ENCODE measurements around the gene KISS1.

Gene KISS1

DNA sequence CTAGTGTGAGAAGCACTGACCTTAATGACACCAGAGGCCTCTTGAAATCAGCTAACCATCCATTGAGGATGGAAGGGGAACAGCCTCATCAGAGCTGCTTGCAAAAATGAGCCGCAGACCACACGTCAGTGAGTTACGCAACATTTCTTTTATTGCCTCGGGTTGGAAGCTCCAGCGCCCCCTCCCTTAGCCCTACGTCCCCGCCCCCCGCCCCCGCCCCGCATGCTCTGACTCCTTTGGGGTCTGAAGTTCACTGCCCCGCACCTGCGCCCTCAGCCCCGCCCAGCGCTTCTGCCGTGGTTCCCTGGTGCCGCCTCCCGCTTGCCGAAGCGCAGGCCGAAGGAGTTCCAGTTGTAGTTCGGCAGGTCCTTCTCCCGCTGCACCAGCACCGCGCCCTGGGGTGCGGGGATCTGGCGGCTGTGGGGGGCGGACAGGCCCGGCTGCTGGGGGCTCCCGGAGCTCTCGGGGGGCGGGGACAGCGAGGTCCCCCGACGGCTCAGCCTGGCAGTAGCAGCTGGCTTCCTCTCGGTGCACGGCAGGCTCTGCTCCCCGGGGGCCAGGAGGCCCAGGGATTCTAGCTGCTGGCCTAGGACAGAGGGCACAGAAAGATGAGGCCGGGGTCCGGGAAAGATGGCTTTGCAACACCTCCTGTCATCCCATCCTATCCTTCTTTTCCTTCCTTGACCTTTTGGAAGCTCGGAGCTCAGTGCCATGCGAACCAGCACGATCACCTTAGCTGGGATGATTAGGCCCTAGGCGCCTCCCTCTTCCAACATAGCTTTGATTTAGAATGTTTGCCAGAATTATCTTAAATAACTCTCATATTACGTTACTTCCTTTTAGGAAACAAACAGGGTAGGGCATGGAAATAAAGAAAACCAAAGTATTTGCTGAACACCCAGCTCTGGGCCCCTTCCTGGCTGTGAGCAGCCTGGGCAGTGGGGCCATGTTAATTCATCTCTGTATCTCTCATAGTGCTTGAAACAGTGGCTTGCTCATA is 5.8 kb downstream of the KISS1 start:
- FAIRE-seq = no peak

- no peak for FAIRE-seq
Observed at GRCh38 chr1:204188959-204189639, 7.2 kb downstream of the KISS1 start.

- FAIRE-seq = no peak
Observed at GRCh38 chr1:204186597-204186996, 9.7 kb downstream of the KISS1 start.

- no peak for FAIRE-seq
Observed at GRCh38 chr1:204181116-204181515, 15.2 kb downstream of the KISS1 start.

DNA sequence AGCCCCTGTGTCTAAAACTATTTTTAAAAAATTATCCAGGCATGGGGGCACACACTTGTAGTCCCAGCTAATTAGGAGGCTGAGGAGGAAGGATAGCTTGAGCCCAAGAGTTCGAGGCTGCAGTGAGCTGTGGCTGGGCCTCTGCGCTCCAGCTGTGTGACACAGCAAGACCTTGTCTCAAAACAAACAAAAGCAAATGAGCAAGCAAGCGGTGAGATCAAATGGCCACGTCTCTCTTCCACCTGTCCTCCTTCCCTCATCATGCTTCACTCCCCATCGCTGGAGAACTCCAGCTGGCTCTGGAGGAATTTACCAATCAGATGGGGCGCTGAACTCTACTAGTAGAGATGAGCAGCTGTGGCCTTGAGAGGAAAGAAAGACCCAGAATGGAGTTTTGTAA is 16.2 kb downstream of the KISS1 start:
- no peak for FAIRE-seq

DNA sequence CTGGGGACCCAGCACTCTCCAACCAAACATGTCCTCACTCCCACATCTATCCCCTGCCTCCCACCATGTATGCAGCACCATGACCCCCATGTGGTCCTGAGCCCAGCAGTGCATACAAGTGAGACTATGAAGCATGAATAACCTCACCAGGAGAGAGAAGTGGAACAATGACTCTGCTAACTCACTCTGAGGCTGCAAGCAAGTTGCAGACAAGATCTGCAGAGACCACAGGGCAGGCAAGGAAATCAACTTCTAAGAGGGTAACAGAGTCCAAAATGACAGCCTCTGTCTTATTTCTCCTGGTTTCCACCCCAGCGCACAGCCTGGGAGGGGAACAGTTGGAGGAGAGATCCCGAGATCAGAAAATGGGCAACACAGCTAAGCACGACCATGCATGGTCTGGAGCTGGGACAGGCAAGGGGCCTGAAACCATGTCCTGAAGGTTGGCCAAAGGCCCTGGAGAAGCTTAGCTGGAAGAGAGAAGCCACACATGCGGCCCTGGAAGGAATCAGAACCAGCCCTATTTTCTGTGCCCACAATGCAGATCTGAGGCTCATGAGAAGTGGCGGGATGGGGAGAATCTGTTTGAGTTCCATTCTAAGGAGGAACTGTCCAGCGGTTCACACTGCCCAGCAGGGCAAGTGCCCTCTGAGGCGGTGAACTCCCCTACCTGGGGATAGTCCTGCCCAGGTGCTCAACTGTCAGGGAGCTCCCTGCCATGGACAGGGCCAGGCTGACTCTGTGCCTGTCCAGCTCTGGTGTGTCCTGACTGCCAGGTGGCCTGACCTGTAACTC is 17.6 kb downstream of the KISS1 start:
- no peak for FAIRE-seq

- FAIRE-seq = no peak
Observed at GRCh38 chr1:204177133-204177532, 19.2 kb downstream of the KISS1 start.

- FAIRE-seq = no peak
Observed at GRCh38 chr1:204176049-204176448, 20.2 kb downstream of the KISS1 start.

- no peak for FAIRE-seq
Observed at GRCh38 chr1:204174958-204175357, 21.3 kb downstream of the KISS1 start.

DNA sequence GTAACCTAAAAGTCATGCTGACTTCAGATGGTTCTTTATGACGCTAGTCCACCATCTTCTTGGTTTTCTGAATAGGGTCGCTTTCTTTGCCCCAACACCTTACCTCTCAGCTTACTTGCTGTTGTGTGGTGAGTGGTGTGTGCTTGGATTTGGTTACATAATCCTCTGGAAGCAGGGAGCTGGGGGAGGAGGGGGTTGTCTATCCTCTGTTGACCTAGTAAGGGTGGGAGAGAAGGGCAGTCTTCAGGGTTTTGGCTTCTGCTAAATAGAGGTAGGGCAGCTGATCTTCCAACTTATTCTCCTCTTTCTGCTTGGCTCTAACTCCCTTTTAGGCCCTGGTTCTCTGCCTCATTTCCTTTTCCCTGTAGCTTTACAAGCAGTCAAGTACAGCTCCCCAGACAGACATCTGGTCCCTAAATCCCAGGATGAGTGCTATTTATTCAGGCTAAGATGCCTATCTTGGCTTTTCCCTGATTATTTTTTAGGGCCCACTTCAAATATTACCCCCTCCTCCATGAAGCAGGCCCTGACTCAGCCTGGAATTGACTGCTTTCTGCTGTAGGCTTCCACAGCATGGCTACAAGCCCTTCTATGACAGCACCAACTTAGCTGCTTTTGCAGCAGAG is 23.8 kb downstream of the KISS1 start:
- FAIRE-seq = no peak

DNA sequence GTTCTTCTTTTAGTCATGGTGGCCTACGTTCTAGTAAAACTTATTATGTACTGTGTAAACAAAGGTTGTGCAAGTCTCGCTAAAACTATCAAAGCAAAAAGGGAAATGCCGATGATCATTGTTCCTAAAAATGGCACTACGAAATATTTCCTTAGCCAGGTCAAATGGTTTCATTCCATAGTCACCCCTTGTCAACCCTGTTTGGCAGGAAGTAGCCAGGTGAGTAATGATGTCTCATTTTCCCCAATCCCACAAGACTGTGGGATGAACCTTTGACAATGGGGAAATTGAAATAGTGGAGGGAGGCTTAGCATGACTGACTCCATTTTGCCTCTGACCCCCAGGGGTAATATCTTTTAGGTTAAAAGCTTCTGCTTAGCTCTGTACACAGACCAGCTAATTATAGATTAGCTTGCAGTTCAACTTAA is 24.5 kb downstream of the KISS1 start:
- FAIRE-seq = no peak

GRCh38 chr1:204170494-204171155 is 25.7 kb downstream of the KISS1 start:
- FAIRE-seq = no peak

GRCh38 chr1:204169858-204170257 is 26.4 kb downstream of the KISS1 start:
- no peak for FAIRE-seq

GRCh38 chr1:204167730-204168129 is 28.6 kb downstream of the KISS1 start:
- FAIRE-seq = no peak

DNA sequence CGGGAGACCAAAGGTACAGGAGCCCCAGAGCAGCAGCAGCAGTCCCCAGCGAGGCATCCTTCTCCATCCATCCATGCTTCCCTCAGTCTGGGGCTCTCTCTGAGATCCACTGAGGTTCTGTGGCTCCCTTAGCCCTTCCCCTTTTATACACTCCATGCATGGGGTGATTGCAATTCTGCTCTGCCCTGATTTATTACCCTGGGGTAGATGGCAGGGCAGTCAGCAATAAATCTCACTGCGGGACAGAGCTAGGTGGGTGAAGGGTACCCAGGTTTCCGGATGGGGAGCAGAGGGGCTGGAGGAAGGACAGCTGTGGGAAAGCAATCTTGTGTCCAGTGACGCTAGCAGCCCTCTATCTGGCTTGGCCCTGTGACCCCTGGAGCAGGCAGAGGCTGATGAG is 30.1 kb downstream of the KISS1 start, which contains the start of gene REN:
REN (minus strand) TSS at position 119 of the 400 bp plus-strand sequence; CDS start at position 75, 44 bp downstream.
- no peak for FAIRE-seq

- FAIRE-seq = no peak
Observed at GRCh38 chr1:204162494-204163074, 33.7 kb downstream of the KISS1 start.

DNA sequence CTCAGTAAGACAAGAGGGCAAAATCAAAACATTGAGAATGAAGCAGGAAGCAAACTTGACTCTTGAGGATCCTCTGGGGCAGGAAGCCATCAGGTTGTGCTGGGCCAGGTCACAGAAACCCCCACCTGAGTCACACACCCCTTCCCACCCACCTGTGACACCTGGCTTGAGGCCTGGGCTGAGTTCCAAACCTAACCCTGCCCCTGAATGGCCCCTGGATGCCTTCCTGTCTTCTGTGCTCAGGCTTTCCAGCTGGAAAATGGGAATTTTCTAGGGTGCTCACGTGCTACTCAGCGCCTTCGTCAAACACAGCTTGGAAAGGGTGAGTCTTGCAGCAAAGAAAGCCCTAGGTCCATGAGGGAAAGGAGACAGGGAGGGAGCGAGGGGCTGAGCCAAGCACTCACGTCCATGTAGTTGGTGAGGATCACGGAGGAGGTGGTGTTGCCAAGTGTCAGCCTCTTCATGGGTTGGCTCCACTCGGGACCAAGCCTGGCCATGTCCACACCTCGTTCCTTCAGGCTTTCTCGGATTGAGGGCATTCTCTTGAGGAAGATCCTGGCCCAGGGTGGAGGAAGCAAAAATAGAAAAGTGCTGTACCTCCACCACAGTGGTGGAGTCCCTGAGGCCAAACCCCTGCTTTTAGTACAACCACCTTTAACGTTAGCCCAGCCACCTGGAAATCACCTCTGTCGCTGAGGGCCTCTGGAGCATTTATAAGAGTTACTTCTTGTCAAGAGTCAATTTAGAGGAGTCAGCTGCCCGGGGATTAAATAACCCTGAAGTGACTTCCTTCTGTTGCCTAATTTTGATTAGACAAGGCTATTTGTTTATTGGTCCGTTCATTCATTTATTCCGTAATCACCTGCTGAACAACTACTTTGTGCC is 34.4 kb downstream of the KISS1 start:
- FAIRE-seq = no peak

GRCh38 chr1:204157962-204158361 is 38.3 kb downstream of the KISS1 start:
- no peak for FAIRE-seq

DNA sequence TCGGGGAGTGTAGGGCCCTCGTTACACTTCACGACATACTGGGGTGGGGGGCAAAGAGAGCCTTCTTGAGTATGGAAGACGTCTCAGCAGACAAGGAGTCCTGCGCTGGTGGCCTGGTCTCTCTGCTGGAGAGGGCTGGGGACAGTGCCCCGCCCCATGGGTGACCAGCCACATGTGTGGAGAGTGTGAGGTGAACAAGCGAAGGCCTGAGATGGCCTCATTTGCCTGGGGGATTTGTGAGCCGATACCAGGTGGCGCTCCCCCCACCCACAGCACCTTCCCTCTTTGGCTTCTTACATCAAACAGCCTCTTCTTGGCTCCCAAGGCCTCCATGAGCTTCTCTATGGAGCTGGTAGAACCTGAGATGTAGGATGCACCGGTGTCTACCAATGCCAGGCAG is 40.4 kb downstream of the KISS1 start:
- FAIRE-seq = no peak

DNA sequence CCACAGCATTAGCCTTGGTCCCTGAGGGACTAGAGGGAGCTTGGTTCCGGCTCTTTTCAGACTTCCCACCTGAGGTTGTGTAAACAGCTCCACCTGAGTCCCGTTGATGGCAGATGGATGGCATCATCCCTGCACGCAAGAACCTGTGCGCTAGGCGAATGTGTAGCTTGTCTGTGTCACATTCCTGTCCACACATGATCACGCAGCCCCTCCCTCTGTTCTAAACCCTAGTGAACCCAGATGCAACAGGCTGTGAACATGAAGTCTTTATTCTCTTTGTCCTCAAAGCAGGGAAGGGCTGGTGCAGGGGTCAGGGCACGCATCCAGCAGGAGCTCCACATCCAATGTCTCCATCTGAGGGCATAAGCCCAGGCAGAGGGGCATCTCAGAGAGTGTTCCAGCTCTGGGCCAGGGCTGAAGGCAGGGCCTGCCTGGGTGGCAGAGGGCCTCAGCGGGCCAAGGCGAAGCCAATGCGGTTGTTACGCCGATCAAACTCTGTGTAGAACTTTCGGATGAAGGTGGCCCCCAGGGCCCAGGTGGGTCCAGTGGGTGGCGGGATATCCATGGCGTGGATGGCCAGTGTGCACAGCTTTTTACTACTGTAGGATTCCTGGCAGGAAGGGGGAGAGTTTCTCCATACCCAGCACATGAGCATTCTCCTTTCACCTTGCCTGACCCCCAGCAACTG is 41.6 kb downstream of the KISS1 start:
- no peak for FAIRE-seq

Data from endometrium (tissue), 2 donors.